GM19324 (cell line): ENCODE data around the gene NELFCD.
A peak's percentile ranks its signal among the peaks of the same experiment; 100 is the strongest.

Source experiments
- ATAC-seq: cut with Tn5 transposase; IDR thresholded peaks from one replicate; pipeline ENCODE4 v1.9.1; 2021; ENCODE audit warnings: mild to moderate bottlenecking, moderate library complexity; ENCODE audit not compliant: unreplicated experiment, low FRiP score

The NELFCD gene

DNA sequence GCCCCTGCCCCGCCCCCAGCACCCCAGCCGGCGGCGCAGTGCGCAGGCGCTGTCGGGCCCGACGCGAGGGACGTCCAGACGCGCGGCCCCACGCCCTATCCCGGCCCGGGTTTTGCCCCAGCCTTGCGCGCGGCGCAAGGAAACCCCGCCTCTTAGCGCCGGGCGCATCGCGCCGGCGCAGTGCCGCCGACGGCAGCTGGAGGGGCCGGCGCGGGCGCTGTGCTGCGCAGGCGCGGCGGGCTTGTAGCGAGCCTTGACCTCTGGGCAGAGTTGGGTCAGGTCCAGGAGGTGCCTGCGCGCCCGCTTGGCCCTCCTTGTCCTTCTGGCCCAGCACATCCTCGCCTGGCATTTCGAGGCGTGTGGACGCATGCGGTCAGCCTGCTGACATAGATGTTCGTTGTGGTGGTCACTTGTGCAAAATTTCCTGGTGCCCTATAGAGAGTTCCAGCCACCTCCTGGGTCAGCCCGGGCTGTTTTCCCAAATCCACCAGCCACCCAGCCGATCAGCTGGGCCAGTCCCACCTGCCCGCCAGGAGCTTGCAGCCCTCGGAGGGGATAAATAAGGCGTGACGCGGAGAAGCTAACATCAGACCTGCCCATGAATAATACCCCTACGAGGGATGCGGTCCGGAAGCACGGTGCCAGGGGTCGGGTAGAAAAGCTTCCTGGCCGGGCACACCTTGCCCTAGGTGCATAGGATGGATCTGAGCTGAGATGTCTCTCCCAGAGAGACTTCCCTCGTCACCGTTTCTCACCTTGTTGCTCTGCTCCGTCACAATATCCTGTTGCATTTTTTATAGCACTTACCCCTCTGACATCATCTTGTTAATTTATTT lies 62.0 kb downstream of the NELFCD start:
- peak; percentile 95 for ATAC-seq

DNA sequence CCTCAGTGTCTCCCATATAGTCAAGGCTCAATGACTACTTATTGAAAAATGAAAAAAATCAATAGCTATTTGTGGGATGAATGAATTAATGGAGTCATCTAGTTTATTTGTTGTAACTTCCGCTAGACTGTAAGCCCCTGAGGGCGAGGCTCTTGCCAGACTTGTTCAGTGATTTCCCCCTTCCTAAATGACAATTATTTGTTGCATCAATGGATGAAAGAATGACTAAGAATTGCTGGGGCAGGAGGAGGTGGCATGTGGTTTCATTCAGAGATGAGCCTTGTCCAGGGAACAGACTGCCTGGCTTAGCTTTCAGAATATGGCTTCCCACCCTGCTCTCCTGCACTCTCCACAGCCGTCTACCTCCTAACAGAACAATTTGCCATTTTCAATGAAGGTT lies 62.6 kb downstream of the NELFCD start:
- no peak for ATAC-seq

DNA sequence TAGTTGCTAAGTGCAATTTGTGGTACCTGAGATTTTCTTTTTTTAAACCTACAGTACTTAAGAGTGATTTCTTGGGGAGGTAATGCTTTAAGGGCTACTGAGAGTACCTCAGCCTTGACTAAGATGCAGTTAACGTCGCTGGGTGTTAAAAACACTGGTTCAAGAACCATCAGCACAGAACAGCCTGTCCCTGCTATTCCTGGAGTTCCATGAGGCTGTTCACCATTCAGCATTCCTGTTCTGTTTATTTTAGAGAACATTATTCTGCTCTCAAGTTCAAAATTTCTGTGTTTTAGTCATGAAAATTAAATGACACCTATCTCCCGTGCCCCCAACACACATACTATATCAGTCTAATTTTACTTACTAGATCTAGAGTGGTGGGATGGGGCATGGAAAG lies 63.2 kb downstream of the NELFCD start:
- no peak for ATAC-seq
